HepG2 (cell line): ENCODE results near the gene BMP2K. TPM values are rescaled to one million over a fixed set of nuclear protein-coding genes. Genes with fewer than 3 reads are reported as not detected.

Experiments
- FOXO1 ChIP-seq: sonication (generic); formaldehyde crosslinking; IDR thresholded peaks from 2 replicates; pipeline ENCODE4 v1.4.0; 2020; ENCODE audit warnings: missing genetic modification reagents
- HMG20A ChIP-seq: IDR thresholded peaks from 2 replicates; pipeline ENCODE4 v1.6.1; 2016; ENCODE audit warnings: borderline replicate concordance
- IKZF4 ChIP-seq: sonication (generic); formaldehyde crosslinking; IDR thresholded peaks from 2 replicates; pipeline ENCODE4 v1.5.1; 2020; ENCODE audit warnings: borderline replicate concordance, mild to moderate bottlenecking, low read depth, missing genetic modification reagents; ENCODE audit errors: not compliant biosample characterization
- KLF12 ChIP-seq: sonication (generic); formaldehyde crosslinking; IDR thresholded peaks from 2 replicates; pipeline ENCODE4 v1.4.0; 2020; ENCODE audit warnings: missing genetic modification reagents, borderline replicate concordance
- NFE2L2 ChIP-seq: fragments of 150-350 bp; IDR thresholded peaks from 2 replicates; pipeline ENCODE4 v1.6.1; 2014; ENCODE audit warnings: low read length
- RARG ChIP-seq: sonication (generic); formaldehyde crosslinking; IDR thresholded peaks from 2 replicates; pipeline ENCODE4 v1.4.0; 2020; ENCODE audit warnings: low read depth, mild to moderate bottlenecking, missing genetic modification reagents
- THAP9 ChIP-seq: sonication (generic); formaldehyde crosslinking; IDR thresholded peaks from 2 replicates; pipeline ENCODE4; 2020; ENCODE audit warnings: missing genetic modification reagents, mild to moderate bottlenecking, borderline replicate concordance
- ZC3H13 ChIP-seq: sonication (generic); formaldehyde crosslinking; IDR thresholded peaks from 2 replicates; pipeline ENCODE4 v1.8.1; 2023; ENCODE audit warnings: mild to moderate bottlenecking, missing genetic modification reagents, moderate library complexity
- ZNF17 ChIP-seq: sonication (generic); formaldehyde crosslinking; IDR thresholded peaks from 2 replicates; pipeline ENCODE4 v1.5.0; 2020; ENCODE audit warnings: mild to moderate bottlenecking, missing genetic modification reagents
- ZNF496 ChIP-seq: sonication (generic); formaldehyde crosslinking; IDR thresholded peaks from 2 replicates; pipeline ENCODE4 v1.8.1; 2023; ENCODE audit warnings: mild to moderate bottlenecking, moderate library complexity, missing genetic modification reagents; ENCODE audit not compliant: insufficient replicate concordance
- ZNF550 ChIP-seq: sonication (generic); formaldehyde crosslinking; IDR thresholded peaks from 2 replicates; pipeline ENCODE4 v1.4.0; 2020; ENCODE audit warnings: mild to moderate bottlenecking, missing genetic modification reagents, borderline replicate concordance
- ZNF557 ChIP-seq: sonication (generic); formaldehyde crosslinking; IDR thresholded peaks from 2 replicates; pipeline ENCODE4 v1.4.0; 2020; ENCODE audit warnings: missing genetic modification reagents
- ZNF614 ChIP-seq: IDR thresholded peaks from 2 replicates; pipeline ENCODE4 v1.6.1; 2018; ENCODE audit warnings: missing biosample characterization, missing genetic modification reagents, inconsistent platforms, borderline replicate concordance
- polyA plus RNA-seq, 8 experiments: library from polyadenylated mRNA; depleted of rRNA in 3 of 8; stranded (reverse) in 7 of 8; unstranded in 1 of 8; fragments of >200 nt; fragmentation: Illumina TruSeq in 4 of 8; extraction: Trizol in 4 of 8; gene quantifications; 2 replicates each; pipeline versions ENCODE4 v1.2.1 to v1.2.3, GENCODE V29; 2011 to 2016; ENCODE audit warnings: low read depth in 4 of 8, missing spikeins in 1 of 8, mixed read lengths in 1 of 8; ENCODE audit not compliant: insufficient read depth in 1 of 8
- total RNA-seq, 5 experiments: library from RNA; depleted of rRNA; stranded (reverse); fragments of >200 nt; fragmentation: Illumina TruSeq; extraction: Trizol; gene quantifications; 2 replicates each; pipeline ENCODE4 v1.2.3, GENCODE V29; 2016; ENCODE audit warnings: low read depth in 1 of 5
- TF ChIP-seq, protein P1 (sequence below): IDR thresholded peaks from 2 replicates; pipeline ENCODE4 v1.6.1; 2016; ENCODE audit warnings: low read depth, missing genetic modification reagents, missing compliant biosample characterization
- TF ChIP-seq, protein P2 (sequence below), 2 experiments: sonication (generic) in 1 of 2; formaldehyde crosslinking in 1 of 2; IDR thresholded peaks; 2 replicates each; pipeline versions ENCODE4 v1.6.1 to v1.9.0; 2014 to 2022; ENCODE audit warnings: antibody characterized with exemption in 1 of 2, borderline replicate concordance in 1 of 2, inconsistent platforms in 1 of 2, low read depth in 1 of 2, missing genetic modification reagents in 1 of 2

Gene BMP2K
- total and polyA plus RNA-seq, 2 of the 13 experiments (the other 11 are each of a cell fraction or from before 2014, with no cell fraction given), result 8.6 to 15.2 TPM

DNA sequence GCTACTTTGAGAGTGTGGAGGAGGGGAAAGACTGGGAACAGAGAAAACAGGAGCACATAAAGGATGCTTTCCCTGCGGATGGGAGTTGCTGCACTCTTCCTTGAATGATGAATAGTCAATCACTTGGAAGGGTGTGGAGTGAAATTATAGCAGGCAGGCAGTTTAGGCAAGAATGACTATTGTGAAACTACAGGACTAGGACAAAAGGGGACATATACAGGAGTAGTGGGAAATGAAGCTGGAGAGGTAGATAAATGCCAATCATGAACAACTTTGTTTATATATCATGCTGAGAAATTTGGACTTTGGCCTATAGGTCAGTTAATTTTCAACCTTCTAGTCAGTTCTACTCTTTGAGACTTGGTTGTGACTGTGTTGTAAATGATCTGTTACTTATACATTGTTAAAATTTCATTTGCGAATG, 86.2 kb downstream of the BMP2K start (continued):
- TF ChIP-seq KLF12 (CRISPR knock-in tag), result no peak; the same call in 1 of the 2 replicates
- TF ChIP-seq FOXO1 (CRISPR knock-in tag), result peak; percentile 56; the same call in 1 of the 2 replicates
- TF ChIP-seq ZNF614 (CRISPR knock-in tag), result peak; percentile 90
- TF ChIP-seq NFE2L2, result no peak
- TF ChIP-seq ZC3H13 (CRISPR knock-in tag), result no peak
- TF ChIP-seq, protein P1, sequence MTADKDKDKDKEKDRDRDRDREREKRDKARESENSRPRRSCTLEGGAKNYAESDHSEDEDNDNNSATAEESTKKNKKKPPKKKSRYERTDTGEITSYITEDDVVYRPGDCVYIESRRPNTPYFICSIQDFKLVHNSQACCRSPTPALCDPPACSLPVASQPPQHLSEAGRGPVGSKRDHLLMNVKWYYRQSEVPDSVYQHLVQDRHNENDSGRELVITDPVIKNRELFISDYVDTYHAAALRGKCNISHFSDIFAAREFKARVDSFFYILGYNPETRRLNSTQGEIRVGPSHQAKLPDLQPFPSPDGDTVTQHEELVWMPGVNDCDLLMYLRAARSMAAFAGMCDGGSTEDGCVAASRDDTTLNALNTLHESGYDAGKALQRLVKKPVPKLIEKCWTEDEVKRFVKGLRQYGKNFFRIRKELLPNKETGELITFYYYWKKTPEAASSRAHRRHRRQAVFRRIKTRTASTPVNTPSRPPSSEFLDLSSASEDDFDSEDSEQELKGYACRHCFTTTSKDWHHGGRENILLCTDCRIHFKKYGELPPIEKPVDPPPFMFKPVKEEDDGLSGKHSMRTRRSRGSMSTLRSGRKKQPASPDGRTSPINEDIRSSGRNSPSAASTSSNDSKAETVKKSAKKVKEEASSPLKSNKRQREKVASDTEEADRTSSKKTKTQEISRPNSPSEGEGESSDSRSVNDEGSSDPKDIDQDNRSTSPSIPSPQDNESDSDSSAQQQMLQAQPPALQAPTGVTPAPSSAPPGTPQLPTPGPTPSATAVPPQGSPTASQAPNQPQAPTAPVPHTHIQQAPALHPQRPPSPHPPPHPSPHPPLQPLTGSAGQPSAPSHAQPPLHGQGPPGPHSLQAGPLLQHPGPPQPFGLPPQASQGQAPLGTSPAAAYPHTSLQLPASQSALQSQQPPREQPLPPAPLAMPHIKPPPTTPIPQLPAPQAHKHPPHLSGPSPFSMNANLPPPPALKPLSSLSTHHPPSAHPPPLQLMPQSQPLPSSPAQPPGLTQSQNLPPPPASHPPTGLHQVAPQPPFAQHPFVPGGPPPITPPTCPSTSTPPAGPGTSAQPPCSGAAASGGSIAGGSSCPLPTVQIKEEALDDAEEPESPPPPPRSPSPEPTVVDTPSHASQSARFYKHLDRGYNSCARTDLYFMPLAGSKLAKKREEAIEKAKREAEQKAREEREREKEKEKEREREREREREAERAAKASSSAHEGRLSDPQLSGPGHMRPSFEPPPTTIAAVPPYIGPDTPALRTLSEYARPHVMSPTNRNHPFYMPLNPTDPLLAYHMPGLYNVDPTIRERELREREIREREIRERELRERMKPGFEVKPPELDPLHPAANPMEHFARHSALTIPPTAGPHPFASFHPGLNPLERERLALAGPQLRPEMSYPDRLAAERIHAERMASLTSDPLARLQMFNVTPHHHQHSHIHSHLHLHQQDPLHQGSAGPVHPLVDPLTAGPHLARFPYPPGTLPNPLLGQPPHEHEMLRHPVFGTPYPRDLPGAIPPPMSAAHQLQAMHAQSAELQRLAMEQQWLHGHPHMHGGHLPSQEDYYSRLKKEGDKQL (CRISPR knock-in tag), result no peak
- TF ChIP-seq IKZF4 (CRISPR knock-in tag), result no peak
- TF ChIP-seq HMG20A (CRISPR knock-in tag), result peak; percentile 81
- TF ChIP-seq THAP9, result no peak
- no peak for TF ChIP-seq ZNF557 (CRISPR knock-in tag)
- no peak for TF ChIP-seq RARG (CRISPR knock-in tag)
- TF ChIP-seq ZNF17 (CRISPR knock-in tag), result no peak
- no peak for TF ChIP-seq ZNF550 (CRISPR knock-in tag)
- TF ChIP-seq, protein P2, sequence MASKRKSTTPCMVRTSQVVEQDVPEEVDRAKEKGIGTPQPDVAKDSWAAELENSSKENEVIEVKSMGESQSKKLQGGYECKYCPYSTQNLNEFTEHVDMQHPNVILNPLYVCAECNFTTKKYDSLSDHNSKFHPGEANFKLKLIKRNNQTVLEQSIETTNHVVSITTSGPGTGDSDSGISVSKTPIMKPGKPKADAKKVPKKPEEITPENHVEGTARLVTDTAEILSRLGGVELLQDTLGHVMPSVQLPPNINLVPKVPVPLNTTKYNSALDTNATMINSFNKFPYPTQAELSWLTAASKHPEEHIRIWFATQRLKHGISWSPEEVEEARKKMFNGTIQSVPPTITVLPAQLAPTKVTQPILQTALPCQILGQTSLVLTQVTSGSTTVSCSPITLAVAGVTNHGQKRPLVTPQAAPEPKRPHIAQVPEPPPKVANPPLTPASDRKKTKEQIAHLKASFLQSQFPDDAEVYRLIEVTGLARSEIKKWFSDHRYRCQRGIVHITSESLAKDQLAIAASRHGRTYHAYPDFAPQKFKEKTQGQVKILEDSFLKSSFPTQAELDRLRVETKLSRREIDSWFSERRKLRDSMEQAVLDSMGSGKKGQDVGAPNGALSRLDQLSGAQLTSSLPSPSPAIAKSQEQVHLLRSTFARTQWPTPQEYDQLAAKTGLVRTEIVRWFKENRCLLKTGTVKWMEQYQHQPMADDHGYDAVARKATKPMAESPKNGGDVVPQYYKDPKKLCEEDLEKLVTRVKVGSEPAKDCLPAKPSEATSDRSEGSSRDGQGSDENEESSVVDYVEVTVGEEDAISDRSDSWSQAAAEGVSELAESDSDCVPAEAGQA (IDR thresholded peaks at IDR 0.05; ENCODE audit: low read depth), result no peak
- TF ChIP-seq, protein P2 (CRISPR knock-in tag; IDR thresholded peaks at IDR 0.05; ENCODE audit: borderline replicate concordance), result no peak
- TF ChIP-seq ZNF496 (CRISPR knock-in tag), result no peak
